Subcutaneous adipose tissue (tissue), 4 donors: ENCODE results near the gene POU2F1. TPM values are rescaled to one million over a fixed set of nuclear protein-coding genes. Genes with fewer than 3 reads are reported as not detected.

ENCODE experiments used
- CTCF ChIP-seq: fragments of 450-650 bp; IDR thresholded peaks from one replicate; pipeline ENCODE4 v1.5.1; 2016; ENCODE audit warnings: low read depth, mild to moderate bottlenecking, control low read depth, antibody characterized with exemption, moderate library complexity
- total RNA-seq, 4 donors: library from RNA; depleted of rRNA; stranded (reverse); fragments of >200 nt; gene quantifications; one replicate each; pipeline ENCODE4 v1.1.0, GENCODE V29; 2016

Gene POU2F1
- total RNA-seq, 4 donors from 2014 or later, result 17.1 to 40.6 (median 20.5) TPM

- TF ChIP-seq CTCF, result no peak
These were observed 85.1 kb downstream of the POU2F1 start for GRCh38 chr1:167305706-167306277.

- TF ChIP-seq CTCF, result no peak
These were observed 90.0 kb downstream of the POU2F1 start for GRCh38 chr1:167310732-167311131.

- no peak for TF ChIP-seq CTCF
These were observed 92.2 kb downstream of the POU2F1 start for GRCh38 chr1:167312871-167313270.

- no peak for TF ChIP-seq CTCF
These were observed 94.0 kb downstream of the POU2F1 start for GRCh38 chr1:167314671-167315070.

GRCh38 chr1:167317463-167317862 lies 96.8 kb downstream of the POU2F1 start:
- TF ChIP-seq CTCF, result no peak

GRCh38 chr1:167322483-167322882 lies 101.8 kb downstream of the POU2F1 start:
- no peak for TF ChIP-seq CTCF

GRCh38 chr1:167325151-167325550 lies 104.5 kb downstream of the POU2F1 start:
- no peak for TF ChIP-seq CTCF
